NT2/D1 (cell line): Measurements from ENCODE around the gene SLC25A48.

ENCODE experiments used
- SUZ12 ChIP-seq: IDR thresholded peaks from 2 replicates; pipeline ENCODE4 v1.6.1; 2011; ENCODE audit not compliant: insufficient read length, insufficient read depth; ENCODE audit errors: extremely low read depth
- YY1 ChIP-seq: IDR thresholded peaks from 2 replicates; pipeline ENCODE4 v1.6.1; 2011; ENCODE audit not compliant: insufficient read length, insufficient read depth

DNA sequence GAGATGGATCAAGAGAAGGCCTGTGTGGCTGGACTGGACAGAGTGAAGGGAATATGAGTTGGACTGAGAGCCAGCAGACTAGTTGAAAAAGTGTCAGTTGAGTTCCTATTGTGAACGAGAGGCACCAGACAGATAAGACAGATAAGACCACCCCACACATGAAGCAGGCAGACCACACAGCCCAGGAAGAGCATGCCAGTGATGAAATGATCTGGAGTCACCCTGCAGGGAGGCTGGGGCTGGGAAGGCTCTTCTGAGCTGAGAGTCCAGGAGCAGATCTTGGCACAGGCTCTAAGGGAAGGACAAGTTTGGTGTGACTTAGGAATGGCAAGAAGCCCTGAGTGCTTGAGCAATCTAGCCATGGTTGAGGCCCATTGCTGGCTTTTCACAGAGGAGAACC lies 10.6 kb upstream of the SLC25A48 start:
- TF ChIP-seq YY1, result no peak
- no peak for TF ChIP-seq SUZ12
